Endodermal cell (in vitro differentiated cells): ENCODE results near the gene AFF1. TPM values are rescaled to one million over a fixed set of nuclear protein-coding genes. Genes with fewer than 3 reads are reported as not detected.
A peak's percentile ranks its signal among the peaks of the same experiment; 100 is the strongest.

Experiments used
- DNase-seq: peaks from one replicate; pipeline ENCODE4 v3.0.0-alpha.2; 2017
- H3K27ac ChIP-seq: 2 replicates; pipeline ENCODE4 v1.5.1; 2013; ENCODE audit warnings: mild to moderate bottlenecking, low read depth, low read length, moderate library complexity
- H3K27me3 ChIP-seq: 2 replicates; pipeline ENCODE4 v1.6.1; 2013; ENCODE audit warnings: mild to moderate bottlenecking, low read length, moderate library complexity; ENCODE audit not compliant: insufficient read depth, control insufficient read depth, poor library complexity, severe bottlenecking
- H3K36me3 ChIP-seq: 2 replicates; pipeline ENCODE4 v1.7.0; 2013; ENCODE audit warnings: mild to moderate bottlenecking, low read length, moderate library complexity; ENCODE audit not compliant: control insufficient read depth, insufficient read depth
- H3K4me1 ChIP-seq: one replicate; pipeline ENCODE4 v1.7.0; 2013; ENCODE audit warnings: low read length; ENCODE audit not compliant: control insufficient read depth, insufficient read depth
- H3K4me3 ChIP-seq: 2 replicates; pipeline ENCODE4 v1.5.1; 2013; ENCODE audit warnings: mild to moderate bottlenecking, low read length, moderate library complexity
- H3K9ac ChIP-seq: 2 replicates; pipeline ENCODE4 v1.6.1; 2013; ENCODE audit warnings: mild to moderate bottlenecking, low read length, moderate library complexity; ENCODE audit not compliant: poor library complexity, severe bottlenecking; ENCODE audit errors: extremely low read depth
- H3K9me3 ChIP-seq: 2 replicates; pipeline ENCODE4 v1.6.1; 2013; ENCODE audit warnings: mild to moderate bottlenecking, low read length, moderate library complexity; ENCODE audit not compliant: control insufficient read depth
- H3K27ac Mint-ChIP-seq: 2 replicates; pipeline ENCODE4 v1.8.0; 2020; ENCODE audit warnings: mixed read lengths
- H3K27me3 Mint-ChIP-seq: 2 replicates; pipeline ENCODE4 v1.8.0; 2021; ENCODE audit warnings: mild to moderate bottlenecking, mixed read lengths; ENCODE audit not compliant: insufficient read depth
- H3K36me3 Mint-ChIP-seq: 2 replicates; pipeline ENCODE4 v1.8.0; 2020; ENCODE audit warnings: low read depth, mixed read lengths
- H3K4me1 Mint-ChIP-seq: 2 replicates; pipeline ENCODE4 v1.8.0; 2020; ENCODE audit warnings: mixed read lengths
- H3K4me3 Mint-ChIP-seq: 2 replicates; pipeline ENCODE4 v1.8.0; 2020; ENCODE audit warnings: mild to moderate bottlenecking, moderate library complexity, mixed read lengths
- H3K9me3 Mint-ChIP-seq: 2 replicates; pipeline ENCODE4 v1.8.0; 2020; ENCODE audit warnings: mild to moderate bottlenecking, mixed read lengths
- CTCF ChIP-seq: fragments of 200-600 bp; sonication (generic); conservative IDR thresholded peaks from 2 replicates; pipeline ENCODE4 v1.5.0; 2021; ENCODE audit warnings: antibody characterized with exemption, mild to moderate bottlenecking
- WGBS, 2 experiments: methylation state at CpG; one replicate each; pipeline versions ENCODE4 v1.1.5 to v1.1.7; 2013; ENCODE audit warnings: missing lambda C conversion rate in 2 of 2, mixed read lengths in 1 of 2; ENCODE audit not compliant: insufficient coverage in 1 of 2, insufficient read length in 1 of 2; 5-methylcytosine and 5-hydroxymethylcytosine counted together
- total RNA-seq, 2 donors: library from RNA; stranded (reverse); fragmentation: NEBNext Ultra II Directional in 1 of 2; extraction: Animal tissue kit (Norgen Biotek cat#: 25700) in 1 of 2; gene quantifications; 2 replicates in 1 of 2; 3 replicates in 1 of 2; pipeline ENCODE4 v1.2.1, GENCODE V29; 2021

AFF1 gene
- total RNA-seq, 2 donors from 2014 or later: 134 to 171 TPM

DNA sequence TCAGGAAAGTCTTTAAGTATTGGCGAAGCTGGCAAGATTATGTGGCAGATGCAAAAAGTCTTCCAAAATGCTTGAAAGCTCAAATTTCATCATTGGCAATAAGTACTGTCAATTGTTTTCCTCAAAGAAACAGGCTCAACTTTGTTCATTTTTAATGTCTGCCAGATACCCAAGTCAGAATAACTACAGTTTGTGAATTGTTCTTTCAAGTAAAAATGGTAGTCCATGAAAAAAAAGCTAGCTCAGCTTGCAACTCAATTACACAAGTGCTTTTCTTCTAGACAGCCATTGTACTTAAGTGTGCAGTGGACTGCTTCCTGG lies 70.5 kb downstream of the AFF1 start:
- Mint-ChIP-seq H3K27ac (no peak overlapping the region), H3K9me3 (no peaks in the 10 kb centered on the region), H3K36me3 (no peaks in the 10 kb centered on the region), H3K27me3 (no peaks in the 10 kb centered on the region), H3K4me1 (peaks cover 56% of the 10 kb centered on the region), H3K4me3 (peak overlapping the region; percentile 89)
- TF ChIP-seq CTCF: no peak
- DNase-seq: no peak
- WGBS, 2 experiments: 98 to 100% methylated on average over 1 of the region's 1 CpG
- no peak overlapping the region for H3K9ac ChIP-seq
- no peaks in the 10 kb centered on the region for H3K36me3 ChIP-seq
- no peaks in the 10 kb centered on the region for H3K27me3 ChIP-seq
- H3K9me3 ChIP-seq: no peaks in the 10 kb centered on the region
- no peak overlapping the region for H3K27ac ChIP-seq
- no peak overlapping the region for H3K4me3 ChIP-seq
- peaks cover 8% of the 10 kb centered on the region for H3K4me1 ChIP-seq

DNA sequence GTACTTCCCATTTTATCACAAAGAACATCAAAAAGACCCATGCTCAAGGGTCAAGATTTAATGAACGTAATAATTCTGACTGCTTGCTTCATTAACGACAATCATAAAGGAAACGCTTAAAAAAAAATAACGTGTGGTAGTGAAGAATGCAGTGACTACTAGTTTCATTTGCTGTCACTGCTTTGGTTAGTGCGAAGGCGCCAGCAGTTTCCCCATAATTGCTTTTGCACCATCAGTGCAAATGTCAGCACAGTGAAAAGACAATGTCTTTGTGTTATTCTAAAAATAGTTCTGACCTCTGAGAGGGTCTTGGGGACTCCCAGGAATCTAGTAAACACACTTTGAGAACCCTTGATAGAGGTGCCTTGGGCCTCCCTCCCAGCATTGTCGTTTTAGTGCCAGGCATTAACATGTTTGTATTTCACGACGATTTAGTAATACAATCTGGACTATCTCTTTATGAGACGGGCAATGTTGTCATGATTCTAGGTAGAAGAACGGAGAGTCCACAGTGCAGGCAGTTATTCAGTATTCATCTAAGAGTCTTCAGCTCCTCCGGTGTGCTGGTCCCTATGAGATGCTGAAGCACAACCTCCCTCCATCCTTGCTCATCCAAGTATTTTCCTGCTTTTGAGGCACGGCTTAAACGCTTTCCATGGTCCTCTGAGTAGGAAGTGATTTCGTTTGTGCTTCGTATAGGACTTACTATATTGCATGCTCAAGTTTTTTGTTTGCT lies 71.0 kb downstream of the AFF1 start:
- Histone ChIP-seq H3K4me1 (peaks cover 9% of the 10 kb centered on the region), H3K27ac (peak overlapping the region; percentile 99), H3K27me3 (no peaks in the 10 kb centered on the region), H3K9ac (peak overlapping the region; percentile 88), H3K36me3 (no peaks in the 10 kb centered on the region), H3K4me3 (peak overlapping the region; percentile 98), H3K9me3 (no peaks in the 10 kb centered on the region)
- peak overlapping the region; percentile 89 for H3K4me3 Mint-ChIP-seq
- H3K36me3 Mint-ChIP-seq: no peaks in the 10 kb centered on the region
- no peak for TF ChIP-seq CTCF
- 41 to 48% methylated on average over 14 to 16 of the region's 16 CpGs for WGBS, 2 experiments
- H3K27me3 Mint-ChIP-seq: no peaks in the 10 kb centered on the region
- H3K9me3 Mint-ChIP-seq: no peaks in the 10 kb centered on the region
- peak overlapping the region; percentile 96 for H3K27ac Mint-ChIP-seq
- H3K4me1 Mint-ChIP-seq: peaks cover 52% of the 10 kb centered on the region
- DNase-seq: no peak

DNA sequence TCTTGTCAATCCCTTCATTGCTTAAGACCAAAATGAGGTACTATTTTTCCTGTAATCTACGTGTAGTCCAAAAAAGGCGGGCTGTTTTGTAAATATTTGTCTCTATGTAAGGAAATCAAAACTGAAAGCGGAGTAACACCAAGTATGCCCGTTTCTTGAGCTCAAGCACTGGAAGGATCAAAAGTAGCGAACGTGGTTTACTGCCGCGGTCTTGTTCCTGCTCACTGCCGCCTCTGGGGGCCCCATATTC lies 71.5 kb downstream of the AFF1 start:
- DNase-seq: no peak
- no peak for TF ChIP-seq CTCF
- Mint-ChIP-seq H3K27ac (peak overlapping the region; percentile 96), H3K4me1 (peaks cover 55% of the 10 kb centered on the region), H3K36me3 (no peaks in the 10 kb centered on the region), H3K4me3 (peak overlapping the region; percentile 89), H3K27me3 (no peaks in the 10 kb centered on the region), H3K9me3 (no peaks in the 10 kb centered on the region)
- no peaks in the 10 kb centered on the region for H3K27me3 ChIP-seq
- peaks cover 12% of the 10 kb centered on the region for H3K4me1 ChIP-seq
- 2 to 5% methylated on average over 4 to 9 of the region's 9 CpGs for WGBS, 2 experiments
- H3K36me3 ChIP-seq: no peaks in the 10 kb centered on the region
- H3K9ac ChIP-seq: peak overlapping the region; percentile 88
- peak overlapping the region; percentile 99 for H3K27ac ChIP-seq
- no peaks in the 10 kb centered on the region for H3K9me3 ChIP-seq
- peak overlapping the region; percentile 98 for H3K4me3 ChIP-seq
